IPS-18a (cell line): Measurements from ENCODE around the gene PA2G4.
"Not testable (repeated sequence)": the region's sequence is repeated elsewhere in the genome, so short reads cannot be mapped to it uniquely, and the experiment has no call there.

Experiments used
- H3K27ac ChIP-seq: one replicate; pipeline ENCODE4 v1.5.1; 2013; ENCODE audit warnings: low read length
- H3K27me3 ChIP-seq: one replicate; pipeline ENCODE4 v1.6.1; 2013; ENCODE audit warnings: mild to moderate bottlenecking, low read length; ENCODE audit not compliant: control insufficient read depth, insufficient read depth
- H3K36me3 ChIP-seq: one replicate; pipeline ENCODE4 v1.6.1; 2013; ENCODE audit warnings: low read depth, low read length; ENCODE audit not compliant: control insufficient read depth
- H3K4me1 ChIP-seq: one replicate; pipeline ENCODE4 v1.6.1; 2013; ENCODE audit warnings: low read depth, low read length; ENCODE audit not compliant: control insufficient read depth
- H3K4me3 ChIP-seq: one replicate; pipeline ENCODE4 v1.5.1; 2013; ENCODE audit warnings: low read length
- H3K9ac ChIP-seq: one replicate; pipeline ENCODE4 v1.6.1; 2013; ENCODE audit warnings: mild to moderate bottlenecking, low read length, moderate library complexity
- H3K9me3 ChIP-seq: one replicate; pipeline ENCODE4 v1.6.1; 2013; ENCODE audit warnings: low read depth, low read length; ENCODE audit not compliant: control insufficient read depth

The PA2G4 gene

GRCh38 chr12:56104109-56104814 is at the start of gene PA2G4:
Gene PA2G4 (plus strand): TSS chr12:56104559. CDS start chr12:56104738, 179 bp downstream.
- Histone ChIP-seq H3K9ac (peak within 1 kb of the TSS; percentile 97), H3K4me3 (peak within 1 kb of the TSS; percentile 97), H3K9me3 (no peaks in the 10 kb centered on the region), H3K27ac (peak within 1 kb of the TSS; percentile 91), H3K4me1 (peaks cover 9% of the 10 kb centered on the region), H3K27me3 (no peaks in the 10 kb centered on the region), H3K36me3 (peaks cover 61% of the 10 kb centered on the region)

GRCh38 chr12:56059964-56060363 is 44.4 kb upstream of the PA2G4 start:
- H3K36me3 ChIP-seq, H3K9me3 ChIP-seq, H3K27ac ChIP-seq, H3K4me1 ChIP-seq, H3K9ac ChIP-seq, H3K4me3 ChIP-seq, H3K27me3 ChIP-seq: not testable (repeated sequence)

GRCh38 chr12:56061982-56062381 is 42.4 kb upstream of the PA2G4 start:
- H3K4me3 ChIP-seq = no peak overlapping the region
- no peaks in the 10 kb centered on the region for H3K4me1 ChIP-seq
- H3K36me3 ChIP-seq = no peaks in the 10 kb centered on the region
- H3K27me3 ChIP-seq = no peaks in the 10 kb centered on the region
- no peak overlapping the region for H3K9ac ChIP-seq
- no peaks in the 10 kb centered on the region for H3K9me3 ChIP-seq
- H3K27ac ChIP-seq = no peak overlapping the region

DNA sequence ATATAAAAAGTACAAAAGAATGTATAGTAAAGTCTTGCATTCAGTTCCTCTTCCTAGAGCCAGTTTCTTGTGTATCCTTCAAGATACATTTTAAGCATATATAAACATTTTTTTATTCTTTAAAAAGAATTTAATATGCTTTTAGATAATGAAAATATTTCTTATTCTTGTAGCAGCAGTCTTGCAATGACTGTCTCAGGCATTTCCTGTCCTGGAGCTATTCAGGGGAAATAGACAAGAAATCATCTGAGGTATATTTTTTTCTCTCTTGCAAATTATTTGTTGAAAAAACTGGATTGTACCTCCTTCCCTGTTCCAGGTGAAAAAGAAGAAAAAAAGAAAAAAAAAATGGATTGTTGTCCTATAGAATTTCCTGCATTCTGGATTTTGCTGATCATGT is 41.4 kb upstream of the PA2G4 start:
- no peaks in the 10 kb centered on the region for H3K27me3 ChIP-seq
- H3K27ac ChIP-seq = no peak overlapping the region
- no peaks in the 10 kb centered on the region for H3K36me3 ChIP-seq
- no peaks in the 10 kb centered on the region for H3K4me1 ChIP-seq
- no peak overlapping the region for H3K4me3 ChIP-seq
- no peaks in the 10 kb centered on the region for H3K9me3 ChIP-seq
- no peak overlapping the region for H3K9ac ChIP-seq

DNA sequence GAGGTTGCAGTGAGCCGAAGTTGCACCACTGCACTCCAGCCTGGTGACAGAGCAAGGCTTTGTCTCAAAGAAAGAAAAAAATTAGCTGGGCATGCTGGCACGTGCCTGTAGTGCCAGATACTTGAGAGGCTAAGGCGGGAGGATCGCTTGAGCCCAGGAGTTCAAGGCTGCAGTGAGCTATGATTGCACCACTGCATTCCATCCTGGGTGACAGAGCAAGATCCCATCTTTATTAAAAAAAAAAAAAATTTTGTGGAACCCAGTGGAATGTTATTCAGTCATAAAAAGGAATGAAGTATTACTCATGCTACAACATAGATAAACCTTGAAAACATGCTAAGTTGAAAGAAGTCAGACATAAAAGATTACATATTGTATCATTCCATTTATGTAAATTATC is 32.7 kb upstream of the PA2G4 start:
- Histone ChIP-seq H3K27ac (no peak overlapping the region), H3K27me3 (no peaks in the 10 kb centered on the region), H3K36me3 (no peaks in the 10 kb centered on the region)

GRCh38 chr12:56074396-56074795 is 30.0 kb upstream of the PA2G4 start:
- no peaks in the 10 kb centered on the region for H3K27me3 ChIP-seq
- H3K36me3 ChIP-seq = no peaks in the 10 kb centered on the region
- no peak overlapping the region for H3K4me3 ChIP-seq
- H3K4me1 ChIP-seq = peaks cover 5% of the 10 kb centered on the region
- H3K27ac ChIP-seq = no peak overlapping the region
- H3K9ac ChIP-seq = no peak overlapping the region
- no peaks in the 10 kb centered on the region for H3K9me3 ChIP-seq

More for the DNA sequence above, 32.7 kb upstream of the PA2G4 start:
- no peak overlapping the region for H3K9ac ChIP-seq
- H3K4me3 ChIP-seq = no peak overlapping the region
- no peaks in the 10 kb centered on the region for H3K4me1 ChIP-seq
- H3K9me3 ChIP-seq = no peaks in the 10 kb centered on the region

DNA sequence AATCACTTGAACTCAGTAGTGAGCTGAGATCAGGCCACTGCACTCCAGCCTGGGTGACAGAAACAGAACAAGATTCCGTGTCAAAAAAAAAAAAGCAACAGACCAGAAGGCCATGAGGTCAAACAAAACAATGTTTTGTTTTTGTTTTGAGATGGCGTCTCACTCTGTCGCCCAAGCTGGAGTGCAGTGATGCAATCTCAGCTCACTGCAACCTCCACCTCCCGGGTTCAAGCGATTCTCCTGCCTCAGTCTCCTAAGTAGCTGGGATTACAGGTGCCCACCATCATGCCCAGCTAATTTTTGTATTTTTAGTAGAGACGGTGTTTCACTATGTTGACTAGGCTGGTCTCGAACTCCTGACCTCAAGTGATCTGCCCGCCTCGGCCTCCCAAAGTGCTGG is 26.4 kb upstream of the PA2G4 start:
- H3K9ac ChIP-seq, H3K4me3 ChIP-seq, H3K36me3 ChIP-seq, H3K27ac ChIP-seq, H3K27me3 ChIP-seq, H3K9me3 ChIP-seq: not testable (repeated sequence)
- H3K4me1 ChIP-seq = peaks cover 14% of the 10 kb centered on the region

DNA sequence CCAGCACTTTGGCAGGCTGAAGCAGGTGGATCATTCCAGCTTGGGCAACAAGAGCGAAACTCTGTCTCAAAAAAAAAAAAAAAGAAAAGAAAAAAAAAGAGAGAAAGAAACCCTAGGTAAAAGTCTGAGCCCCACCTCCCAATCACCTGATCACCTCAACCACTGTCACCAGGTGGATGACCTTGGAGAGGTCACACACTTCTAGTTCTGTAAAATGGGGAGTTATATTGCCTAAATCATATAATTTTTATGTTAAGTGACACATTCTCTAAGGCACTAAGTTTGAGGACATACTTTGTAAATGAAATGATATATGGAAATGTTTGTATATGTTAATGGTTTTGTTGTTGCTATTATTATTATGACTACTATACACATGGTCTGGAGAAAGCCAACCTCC is 25.9 kb upstream of the PA2G4 start:
- peak overlapping the region; percentile 86 for H3K4me3 ChIP-seq
- no peaks in the 10 kb centered on the region for H3K9me3 ChIP-seq
- H3K36me3 ChIP-seq = no peaks in the 10 kb centered on the region
- H3K4me1 ChIP-seq = peaks cover 14% of the 10 kb centered on the region
- H3K27ac ChIP-seq = no peak overlapping the region
- H3K9ac ChIP-seq = peak overlapping the region; percentile 60
- H3K27me3 ChIP-seq = no peaks in the 10 kb centered on the region

- H3K9me3 ChIP-seq = no peaks in the 10 kb centered on the region
- peak overlapping the region; percentile 86 for H3K4me3 ChIP-seq
- peak overlapping the region; percentile 60 for H3K9ac ChIP-seq
- no peaks in the 10 kb centered on the region for H3K36me3 ChIP-seq
- H3K27ac ChIP-seq = peak overlapping the region; percentile 78
- no peaks in the 10 kb centered on the region for H3K27me3 ChIP-seq
- H3K4me1 ChIP-seq = peaks cover 14% of the 10 kb centered on the region
Observed at GRCh38 chr12:56078931-56079722, 25.2 kb upstream of the PA2G4 start.

DNA sequence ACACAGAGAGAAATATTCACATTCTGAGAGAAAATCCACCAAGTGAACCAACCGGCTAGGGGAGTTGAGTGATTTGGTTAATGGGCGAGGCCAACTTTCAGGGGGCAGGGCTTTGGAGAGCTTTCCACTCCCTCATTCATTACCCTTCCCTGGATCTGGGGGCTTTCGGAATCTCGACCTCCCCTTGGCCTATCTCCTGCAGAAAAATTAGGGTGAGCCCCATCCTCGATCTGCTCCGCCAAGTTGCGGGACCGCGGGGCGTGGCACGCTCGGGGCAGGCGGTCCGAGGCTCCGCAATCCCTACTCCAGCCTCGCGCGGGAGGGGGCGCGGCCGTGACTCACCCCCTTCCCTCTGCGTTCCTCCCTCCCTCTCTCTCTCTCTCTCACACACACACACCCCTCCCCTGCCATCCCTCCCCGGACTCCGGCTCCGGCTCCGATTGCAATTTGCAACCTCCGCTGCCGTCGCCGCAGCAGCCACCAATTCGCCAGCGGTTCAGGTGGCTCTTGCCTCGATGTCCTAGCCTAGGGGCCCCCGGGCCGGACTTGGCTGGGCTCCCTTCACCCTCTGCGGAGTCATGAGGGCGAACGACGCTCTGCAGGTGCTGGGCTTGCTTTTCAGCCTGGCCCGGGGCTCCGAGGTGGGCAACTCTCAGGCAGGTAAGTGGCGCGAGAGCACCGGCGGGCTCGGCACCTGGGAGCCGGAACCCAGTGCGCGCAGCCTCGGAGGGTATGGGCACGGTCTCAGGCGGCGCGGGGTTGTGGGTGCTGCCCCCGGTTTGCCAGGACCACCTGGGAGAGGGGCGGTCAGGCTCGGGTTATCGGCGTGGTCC is 24.4 kb upstream of the PA2G4 start, which contains the start of gene ERBB3:
Gene ERBB3 (plus strand): TSS at position 443 of the 833 bp plus-strand sequence. CDS start 136 bp downstream, at position 579.
- no peaks in the 10 kb centered on the region for H3K36me3 ChIP-seq
- H3K9ac ChIP-seq = peak within 1 kb of the TSS; percentile 60
- peak within 1 kb of the TSS; percentile 78 for H3K27ac ChIP-seq
- H3K27me3 ChIP-seq = no peaks in the 10 kb centered on the region
- no peaks in the 10 kb centered on the region for H3K9me3 ChIP-seq
- H3K4me3 ChIP-seq = peak within 1 kb of the TSS; percentile 86
- H3K4me1 ChIP-seq = peaks cover 14% of the 10 kb centered on the region

GRCh38 chr12:56080556-56081138 is 23.7 kb upstream of the PA2G4 start:
- H3K27me3 ChIP-seq = no peaks in the 10 kb centered on the region
- H3K36me3 ChIP-seq = no peaks in the 10 kb centered on the region
- H3K9me3 ChIP-seq = no peaks in the 10 kb centered on the region
- no peak overlapping the region for H3K27ac ChIP-seq
- peak overlapping the region; percentile 86 for H3K4me3 ChIP-seq
- peaks cover 14% of the 10 kb centered on the region for H3K4me1 ChIP-seq
- peak overlapping the region; percentile 60 for H3K9ac ChIP-seq
